ENCODE results near the gene TRIP10.
"Not testable (repeated sequence)": the region's sequence is repeated elsewhere in the genome, so short reads cannot be mapped to it uniquely, and the experiment has no call there.

The TRIP10 gene, protein sequence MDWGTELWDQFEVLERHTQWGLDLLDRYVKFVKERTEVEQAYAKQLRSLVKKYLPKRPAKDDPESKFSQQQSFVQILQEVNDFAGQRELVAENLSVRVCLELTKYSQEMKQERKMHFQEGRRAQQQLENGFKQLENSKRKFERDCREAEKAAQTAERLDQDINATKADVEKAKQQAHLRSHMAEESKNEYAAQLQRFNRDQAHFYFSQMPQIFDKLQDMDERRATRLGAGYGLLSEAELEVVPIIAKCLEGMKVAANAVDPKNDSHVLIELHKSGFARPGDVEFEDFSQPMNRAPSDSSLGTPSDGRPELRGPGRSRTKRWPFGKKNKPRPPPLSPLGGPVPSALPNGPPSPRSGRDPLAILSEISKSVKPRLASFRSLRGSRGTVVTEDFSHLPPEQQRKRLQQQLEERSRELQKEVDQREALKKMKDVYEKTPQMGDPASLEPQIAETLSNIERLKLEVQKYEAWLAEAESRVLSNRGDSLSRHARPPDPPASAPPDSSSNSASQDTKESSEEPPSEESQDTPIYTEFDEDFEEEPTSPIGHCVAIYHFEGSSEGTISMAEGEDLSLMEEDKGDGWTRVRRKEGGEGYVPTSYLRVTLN

GRCh38 chr19:6739390-6739882 is at the start of gene TRIP10:
Gene TRIP10, plus strand, starts transcription at chr19:6739680. Its CDS starts 82 bp downstream, at chr19:6739762.
- DNase-seq, result peak; percentile 84

DNA sequence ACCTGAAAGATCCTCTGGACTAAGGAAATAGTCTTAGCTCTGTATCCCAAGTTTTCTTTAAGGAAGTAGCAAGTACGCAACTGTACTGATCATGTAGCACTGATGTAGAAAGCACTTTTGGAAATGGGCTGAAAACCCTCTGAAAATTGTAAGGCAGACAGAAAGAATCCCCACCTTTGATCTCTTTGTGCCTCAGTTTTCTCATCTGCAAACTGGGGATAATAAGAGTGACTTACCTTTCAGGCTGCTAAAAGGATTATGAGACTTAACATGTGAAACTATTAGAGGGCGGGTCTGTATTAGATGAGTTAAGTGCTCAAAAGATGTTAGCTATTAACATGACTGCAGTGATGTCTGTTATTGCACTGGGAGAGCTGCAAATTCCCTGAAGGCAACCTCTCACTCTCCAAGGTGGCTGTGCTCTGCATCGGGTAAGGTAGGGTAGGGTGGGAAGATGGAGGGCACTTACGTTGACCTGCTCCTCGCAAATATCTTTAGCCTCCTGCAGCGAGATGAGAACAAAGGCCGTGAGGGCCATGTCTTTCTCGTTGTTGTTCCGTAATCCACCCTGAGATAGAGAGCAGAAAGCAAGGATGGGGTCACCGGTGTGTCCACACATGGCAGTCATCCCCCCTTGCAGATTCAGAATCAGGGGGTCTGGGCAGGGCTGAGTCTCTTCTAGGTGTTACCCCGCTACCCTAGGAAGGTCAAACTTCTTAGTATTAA is 49.2 kb upstream of the TRIP10 start:
- no peak for DNase-seq

GRCh38 chr19:6691342-6691741 is 48.1 kb upstream of the TRIP10 start:
- DNase-seq, result no peak

DNA sequence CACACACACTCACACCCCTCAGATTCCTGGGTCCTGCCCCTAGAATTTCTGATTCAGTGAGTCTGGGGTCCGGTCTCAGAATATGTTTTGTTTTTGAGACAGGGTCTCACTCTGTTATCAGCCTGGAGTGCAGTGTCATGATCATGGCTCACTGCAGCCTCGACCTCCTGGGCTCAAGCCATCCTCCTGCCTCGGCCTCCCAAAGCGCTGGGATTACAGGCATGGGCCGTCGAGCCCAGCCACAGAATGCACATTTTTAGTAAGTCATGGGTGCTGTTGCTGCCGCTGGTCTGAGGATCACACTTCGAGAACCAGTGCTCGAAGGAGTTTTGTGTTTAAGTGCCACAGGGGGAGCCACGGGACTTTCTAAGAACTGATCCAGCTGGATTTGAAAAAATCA is 47.5 kb upstream of the TRIP10 start:
- no peak for DNase-seq

DNA sequence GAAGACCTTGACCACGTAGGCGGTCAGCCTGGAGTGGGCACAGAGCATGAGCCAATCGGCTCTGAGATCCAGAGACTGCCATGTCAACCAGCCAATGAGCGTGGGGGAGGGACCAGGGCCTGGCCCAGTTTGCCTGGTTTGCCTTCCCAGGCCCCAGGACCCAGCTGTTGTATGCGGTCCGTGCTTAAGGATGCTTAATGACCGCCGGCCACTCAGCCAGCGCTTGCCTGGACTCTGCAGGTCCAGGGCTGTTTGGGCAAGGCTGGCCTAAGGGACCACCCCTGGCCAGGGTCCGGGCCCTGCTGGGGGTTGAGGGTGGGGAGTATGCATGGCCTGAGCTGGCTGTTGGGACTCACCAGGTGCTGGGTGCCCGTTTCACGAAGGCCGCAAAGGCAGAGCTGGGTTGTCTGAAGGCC is 46.4 kb upstream of the TRIP10 start:
- DNase-seq, result no peak

- no peak for DNase-seq
Observed at GRCh38 chr19:6693681-6694080, 45.8 kb upstream of the TRIP10 start.

DNA sequence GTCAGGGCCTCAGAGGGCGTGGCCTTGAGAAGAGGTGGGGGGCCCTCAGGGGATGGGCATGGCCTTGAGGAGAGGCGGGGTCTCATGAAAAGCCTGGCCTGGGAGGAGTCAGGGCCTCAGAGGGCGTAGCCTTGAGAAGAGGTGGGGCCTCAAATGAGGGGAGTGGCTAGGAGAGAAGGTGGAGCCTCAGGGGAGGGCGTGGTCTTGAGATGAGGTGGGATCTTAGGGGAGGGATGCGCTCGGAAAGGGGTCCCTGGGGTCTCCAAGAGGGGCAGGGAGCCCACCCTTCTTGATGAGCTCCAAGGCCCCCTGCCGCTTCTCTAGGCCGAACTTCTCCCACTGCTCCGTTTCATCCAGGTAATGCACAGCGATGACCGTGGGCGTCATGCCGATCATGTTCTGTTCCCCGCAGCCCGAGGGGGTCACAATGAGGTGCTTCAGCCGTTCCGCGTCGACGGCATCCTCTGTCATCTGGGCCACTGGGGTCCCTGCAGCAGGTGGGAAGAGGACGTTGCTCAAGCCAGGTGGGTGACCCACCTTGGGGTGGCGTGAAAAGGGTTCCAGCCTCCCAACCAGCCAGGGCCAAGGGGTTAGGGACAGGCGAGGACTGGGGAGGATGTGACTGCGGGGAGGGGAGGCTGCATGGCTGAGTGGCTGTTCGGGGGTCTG is 45.2 kb upstream of the TRIP10 start:
- no peak for DNase-seq

GRCh38 chr19:6696239-6696820 is 43.1 kb upstream of the TRIP10 start:
- no peak for DNase-seq

- DNase-seq, result no peak
Observed at GRCh38 chr19:6697291-6697690, 42.2 kb upstream of the TRIP10 start.

DNA sequence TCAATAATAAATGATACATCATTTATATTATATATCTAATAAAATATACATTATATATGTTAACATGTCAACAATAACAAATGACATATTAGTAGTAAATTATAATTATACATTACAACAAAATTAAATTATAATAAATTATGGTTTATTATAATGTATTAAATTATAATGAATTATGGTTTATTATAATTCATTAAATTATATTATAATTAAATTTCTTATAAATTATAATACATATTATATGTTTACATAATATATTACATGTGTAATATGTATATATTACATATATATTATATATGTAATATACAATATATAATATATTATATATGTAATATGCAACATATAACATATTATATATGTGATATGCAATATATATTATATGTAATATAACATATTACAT is 39.5 kb upstream of the TRIP10 start:
- no peak for DNase-seq

DNA sequence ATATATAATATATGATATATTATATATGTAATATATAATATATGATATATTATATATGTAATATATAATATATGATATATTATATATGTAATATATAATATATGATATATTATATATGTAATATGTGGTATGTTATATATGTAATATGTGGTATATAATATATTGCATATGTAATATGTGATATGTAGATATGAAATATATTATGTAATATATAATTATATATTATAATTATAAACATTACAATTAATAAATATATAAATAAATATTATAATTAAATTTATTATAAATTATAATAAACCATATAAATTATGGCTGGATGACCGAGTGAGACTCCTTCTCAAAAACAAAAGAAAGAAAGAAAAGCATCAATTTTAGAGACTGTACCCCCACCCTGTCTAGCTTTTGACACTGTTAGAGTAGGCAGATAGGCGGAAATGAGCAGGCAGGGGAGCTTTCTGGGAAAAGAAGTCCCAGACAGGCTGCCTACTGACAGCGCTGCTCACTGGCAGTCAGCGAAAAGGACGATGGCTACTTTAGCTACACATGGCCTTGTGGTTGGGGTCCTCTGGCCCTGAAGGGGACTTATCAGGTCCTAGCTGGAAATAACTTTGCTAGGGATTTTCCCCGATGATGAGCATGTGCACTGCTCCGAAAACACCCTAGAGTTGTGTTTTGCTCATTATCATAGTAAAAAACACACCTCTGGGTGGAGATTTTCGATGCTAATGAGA is 38.7 kb upstream of the TRIP10 start:
- DNase-seq, result no peak

DNA sequence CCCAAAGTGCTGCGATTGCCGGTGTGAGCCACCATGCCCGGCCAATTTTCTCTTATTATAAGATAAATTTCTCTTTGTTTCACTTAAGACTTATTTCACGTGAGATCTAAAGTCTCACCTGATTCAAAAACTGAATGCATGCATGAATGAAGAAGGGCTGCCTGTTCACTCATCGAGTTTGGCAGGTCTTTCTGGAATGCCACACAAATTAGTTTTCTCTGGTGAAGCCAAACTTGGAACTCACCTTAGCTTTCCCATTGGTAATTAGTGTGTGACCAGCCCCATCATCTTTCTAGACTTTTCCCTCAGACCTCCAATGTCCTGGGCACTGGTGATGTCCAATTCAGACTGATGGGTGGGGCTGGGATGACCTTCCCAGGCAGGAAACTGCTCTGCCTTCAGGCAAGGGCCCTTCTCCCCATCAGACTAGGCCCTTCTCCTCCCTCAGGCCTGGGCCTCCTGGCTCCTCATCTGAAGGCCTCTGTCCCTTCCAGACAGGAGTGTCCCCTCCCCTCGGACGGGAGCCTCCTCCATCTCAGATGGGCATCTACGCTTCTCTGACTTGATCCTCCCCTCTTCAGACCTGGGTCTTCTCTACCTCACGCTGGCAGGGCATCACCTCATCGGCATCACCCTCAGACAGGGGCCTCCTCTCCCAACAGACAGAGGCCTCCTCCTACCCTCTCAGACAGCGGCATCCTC is 33.4 kb upstream of the TRIP10 start:
- no peak for DNase-seq

DNA sequence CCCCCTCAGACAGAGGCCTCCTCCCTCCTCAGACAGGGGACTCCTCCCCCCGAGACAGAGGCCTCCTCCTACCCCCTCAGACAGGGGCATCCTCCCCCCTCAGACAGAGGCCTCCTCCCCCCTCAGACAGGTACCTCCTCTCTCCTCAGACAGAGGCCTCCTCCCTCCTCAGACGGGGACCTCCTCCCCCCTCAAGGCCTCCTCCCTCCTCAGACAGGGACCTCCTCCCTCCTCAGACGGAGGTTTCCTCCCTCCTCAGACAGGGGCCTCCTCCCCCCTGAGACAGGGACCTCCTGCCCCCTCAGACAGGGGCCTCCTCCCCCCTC is 32.9 kb upstream of the TRIP10 start:
- DNase-seq, result no peak

- DNase-seq, result no peak
Observed at GRCh38 chr19:6707011-6707657, 32.3 kb upstream of the TRIP10 start.

DNA sequence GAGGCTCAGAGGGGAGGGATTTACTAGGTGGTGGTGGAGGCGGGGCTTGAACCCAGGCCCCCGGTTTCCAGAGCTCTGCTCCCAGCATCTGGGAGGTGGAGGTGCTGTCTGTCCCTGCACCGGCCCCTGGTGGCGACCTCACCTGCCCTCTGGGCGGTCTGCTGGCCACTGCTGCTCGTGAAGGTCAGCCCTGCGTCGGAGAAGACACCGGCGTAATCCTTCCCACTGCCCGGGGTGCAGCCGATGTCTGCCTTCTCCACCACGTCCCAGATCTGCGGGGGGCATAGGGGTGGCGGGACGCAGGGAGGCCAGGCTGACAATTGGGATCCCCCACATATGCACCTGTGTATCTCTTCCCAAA is 31.8 kb upstream of the TRIP10 start:
- no peak for DNase-seq

- no peak for DNase-seq
Observed at GRCh38 chr19:6708346-6708745, 31.1 kb upstream of the TRIP10 start.

DNA sequence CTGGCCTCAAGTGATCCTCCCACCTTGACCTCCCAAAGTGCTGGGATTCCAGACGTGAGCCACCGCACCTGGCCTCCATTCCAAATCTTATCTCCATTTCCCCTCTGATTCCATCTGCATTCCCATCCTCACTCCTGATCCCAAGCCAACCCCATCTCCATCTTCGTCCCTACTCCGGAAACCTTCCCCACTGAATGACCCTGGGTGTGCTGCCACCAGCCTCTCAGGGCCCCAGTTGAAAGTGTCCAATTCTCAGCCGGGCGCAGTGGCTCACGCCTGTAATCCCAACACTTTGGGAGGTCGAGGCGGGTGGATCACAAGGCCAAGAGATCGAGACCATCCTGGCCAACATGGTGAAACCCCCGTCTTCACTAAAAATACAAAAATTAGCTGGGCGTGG is 30.6 kb upstream of the TRIP10 start:
- not testable (repeated sequence) for DNase-seq

GRCh38 chr19:6709549-6709948 is 29.9 kb upstream of the TRIP10 start:
- DNase-seq, result no peak

DNA sequence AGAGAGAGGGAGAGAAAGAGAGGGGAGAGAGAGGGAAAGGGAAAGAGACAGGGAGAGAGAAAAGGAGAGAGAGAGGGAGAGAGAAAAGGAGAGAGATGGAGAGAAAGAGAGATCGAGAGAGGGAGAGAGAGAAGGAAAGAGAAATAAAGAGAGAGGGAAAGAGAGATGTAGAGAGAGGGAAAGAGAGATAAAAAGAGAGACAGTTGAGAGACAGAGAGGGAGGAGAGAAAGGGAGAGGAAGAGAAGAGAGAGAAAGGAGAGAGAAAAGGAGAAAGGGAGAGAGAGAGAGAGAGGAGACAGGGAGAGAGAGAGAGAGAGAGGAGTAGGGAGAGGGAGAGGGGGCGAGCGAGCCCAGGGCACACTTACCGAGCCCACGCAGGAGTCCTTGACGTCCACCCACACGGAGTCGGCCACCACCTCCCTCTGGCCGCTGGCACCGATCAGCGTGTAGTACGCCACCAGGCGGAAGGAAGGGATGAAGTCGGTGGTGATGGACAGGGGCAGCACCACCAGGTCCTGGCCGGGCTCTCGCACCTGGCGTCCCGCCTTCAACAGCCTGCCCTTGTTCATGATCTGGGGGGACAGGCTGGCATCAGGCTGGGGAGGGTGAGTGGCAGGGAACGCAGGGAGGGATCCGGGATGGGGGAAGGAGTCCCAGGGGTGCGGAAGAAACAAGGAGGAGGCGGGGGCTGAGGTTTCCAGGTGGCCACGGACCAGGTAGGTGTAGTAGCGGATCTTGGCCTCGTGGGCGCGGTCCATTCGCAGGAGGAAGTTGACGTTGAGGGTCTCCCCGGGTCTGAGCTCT is 29.0 kb upstream of the TRIP10 start:
- no peak for DNase-seq

GRCh38 chr19:6711078-6711361 is 28.5 kb upstream of the TRIP10 start:
- DNase-seq, result no peak

DNA sequence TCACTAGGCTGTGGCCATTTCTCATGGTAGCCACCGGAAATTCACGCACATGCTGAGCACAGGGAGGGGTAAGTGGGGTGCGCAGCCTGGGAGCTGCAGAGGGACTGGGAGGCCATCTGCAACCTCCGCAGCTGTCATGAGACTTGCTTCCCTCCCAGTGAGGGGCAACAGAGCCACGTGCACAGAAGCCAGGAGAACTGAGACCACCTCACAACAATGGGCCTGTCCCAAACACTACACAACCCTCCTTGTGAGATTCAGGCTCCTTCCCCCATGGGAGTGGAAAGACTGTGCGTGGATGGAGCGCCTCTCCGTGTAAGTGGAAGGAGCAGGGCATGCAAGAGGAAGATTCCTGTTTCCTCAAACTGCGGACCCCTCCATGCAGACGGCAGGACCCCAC is 27.9 kb upstream of the TRIP10 start:
- no peak for DNase-seq

Data from fibroblast of skin of right biceps (primary cell).